DND-41 (cell line): ENCODE measurements around the gene FAM120C.

ENCODE experiments used
- CTCF ChIP-seq: IDR thresholded peaks from 2 replicates; pipeline ENCODE4 v1.5.1; 2012; ENCODE audit warnings: borderline replicate concordance, low read length, moderate library complexity, mild to moderate bottlenecking; ENCODE audit not compliant: poor library complexity, severe bottlenecking; ENCODE audit errors: extremely low read depth
- EZH2 ChIP-seq: IDR thresholded peaks from 3 replicates; pipeline ENCODE4 v1.6.1; 2012; ENCODE audit warnings: borderline replicate concordance, low read depth, mild to moderate bottlenecking, moderate library complexity, low read length, inconsistent platforms; ENCODE audit not compliant: severe bottlenecking

GRCh38 chrX:54043056-54043455, 140.0 kb downstream of the FAM120C start:
- no peak for TF ChIP-seq CTCF
- no peak for TF ChIP-seq EZH2
